ENCODE data around the gene HPCA.

DNA sequence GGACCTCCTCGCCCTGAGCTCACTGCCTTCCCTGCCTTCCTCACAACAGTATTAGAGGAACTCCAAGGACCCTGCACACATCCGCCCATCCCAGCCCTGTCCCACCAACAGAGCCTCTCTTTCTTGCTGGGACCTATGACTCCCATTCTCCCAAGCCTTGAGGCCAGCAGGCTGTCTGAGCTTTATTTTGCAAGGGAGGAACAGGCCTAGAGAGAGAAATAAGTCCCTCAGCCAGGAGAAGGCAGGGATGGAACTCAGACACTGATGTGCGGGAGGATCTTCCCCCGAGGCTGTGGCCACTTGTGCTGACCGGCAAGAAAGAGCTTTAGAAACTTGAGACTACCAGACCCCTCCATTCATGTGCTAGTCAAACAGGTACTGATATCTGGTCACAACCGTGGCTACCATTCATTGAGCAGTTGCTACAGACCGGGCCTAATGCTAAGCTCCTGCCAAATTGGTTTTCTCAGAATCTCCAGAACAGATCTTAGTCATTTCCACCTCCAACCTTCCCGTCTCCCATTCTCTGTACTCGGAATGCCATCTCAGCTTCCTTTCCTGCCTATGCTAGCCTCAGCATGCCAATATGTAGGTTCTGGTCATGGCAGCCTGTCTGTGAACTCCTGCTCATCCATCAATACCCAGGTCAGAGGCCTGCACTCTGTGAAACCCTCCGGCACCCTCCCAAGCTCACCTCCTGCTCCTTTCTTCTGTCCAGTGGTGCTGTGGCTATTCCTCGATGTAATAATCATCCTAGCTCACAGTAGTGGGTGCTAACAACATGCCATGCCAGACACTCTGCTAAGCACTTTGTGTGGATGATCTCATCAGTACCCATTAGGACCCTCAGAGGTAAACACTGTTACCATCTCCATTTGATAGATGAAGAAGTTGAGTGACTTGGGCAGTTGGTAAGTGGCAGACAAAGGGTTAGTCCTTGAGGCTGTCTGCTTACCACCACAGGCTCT lies 11.1 kb downstream of the HPCA start:
- TF ChIP-seq, protein P1, sequence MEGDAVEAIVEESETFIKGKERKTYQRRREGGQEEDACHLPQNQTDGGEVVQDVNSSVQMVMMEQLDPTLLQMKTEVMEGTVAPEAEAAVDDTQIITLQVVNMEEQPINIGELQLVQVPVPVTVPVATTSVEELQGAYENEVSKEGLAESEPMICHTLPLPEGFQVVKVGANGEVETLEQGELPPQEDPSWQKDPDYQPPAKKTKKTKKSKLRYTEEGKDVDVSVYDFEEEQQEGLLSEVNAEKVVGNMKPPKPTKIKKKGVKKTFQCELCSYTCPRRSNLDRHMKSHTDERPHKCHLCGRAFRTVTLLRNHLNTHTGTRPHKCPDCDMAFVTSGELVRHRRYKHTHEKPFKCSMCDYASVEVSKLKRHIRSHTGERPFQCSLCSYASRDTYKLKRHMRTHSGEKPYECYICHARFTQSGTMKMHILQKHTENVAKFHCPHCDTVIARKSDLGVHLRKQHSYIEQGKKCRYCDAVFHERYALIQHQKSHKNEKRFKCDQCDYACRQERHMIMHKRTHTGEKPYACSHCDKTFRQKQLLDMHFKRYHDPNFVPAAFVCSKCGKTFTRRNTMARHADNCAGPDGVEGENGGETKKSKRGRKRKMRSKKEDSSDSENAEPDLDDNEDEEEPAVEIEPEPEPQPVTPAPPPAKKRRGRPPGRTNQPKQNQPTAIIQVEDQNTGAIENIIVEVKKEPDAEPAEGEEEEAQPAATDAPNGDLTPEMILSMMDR (IDR thresholded peaks at IDR 0.05), result no peak
- no peak for TF ChIP-seq POLR2A (IDR thresholded peaks at IDR 0.05)

Data from esophagus squamous epithelium (tissue), 4 donors.